ENCODE data around the gene MSL3B.

Gene MSL3B

DNA sequence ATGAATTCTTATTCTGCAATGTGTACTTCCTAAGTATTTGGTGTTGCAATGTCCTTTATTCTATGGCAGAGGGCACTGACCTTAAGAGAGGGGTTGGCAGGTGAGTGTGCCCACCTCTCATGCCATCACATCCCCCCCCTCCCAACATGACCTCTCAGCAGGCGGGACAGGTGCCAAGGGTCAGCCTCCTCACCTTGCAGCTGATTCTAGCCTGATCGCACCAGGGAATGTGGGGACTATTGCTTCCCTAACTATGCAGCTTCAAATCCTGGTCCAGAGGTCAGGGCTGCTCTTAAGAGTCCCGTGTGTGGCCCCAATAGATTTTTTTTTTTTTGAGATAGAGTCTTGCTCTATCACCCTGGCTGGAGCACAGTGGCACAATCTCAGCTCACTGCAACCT is 23.4 kb downstream of the MSL3B start:
- Histone ChIP-seq H3K4me1 (no peaks in the 10 kb centered on the region), H3K27ac (no peak overlapping the region), H3K27me3 (no peaks in the 10 kb centered on the region), H3K4me3 (no peak overlapping the region), H3K36me3 (no peaks in the 10 kb centered on the region), H3K9me3 (no peaks in the 10 kb centered on the region)
- in situ Hi-C loops (cut with MboI; ENCODE audit: low pct_ligation_motif_present in 1 of 4, low pct_unique_long_range_greater_than_20kb in 1 of 4, low sequenced_read_pairs in 3 of 4): loop anchor here in 1 of 4 donors (25.0 kb wide), 1 partner anchor 383 kb away; no protein-coding TSS in a partner anchor
- TF ChIP-seq POLR2A (IDR thresholded peaks at IDR 0.05) (no peak), EP300 (IDR thresholded peaks at IDR 0.05; ENCODE audit: low read depth) (no peak), POLR2AphosphoS5 (IDR thresholded peaks at IDR 0.05) (no peak)
- TF ChIP-seq, protein P1, sequence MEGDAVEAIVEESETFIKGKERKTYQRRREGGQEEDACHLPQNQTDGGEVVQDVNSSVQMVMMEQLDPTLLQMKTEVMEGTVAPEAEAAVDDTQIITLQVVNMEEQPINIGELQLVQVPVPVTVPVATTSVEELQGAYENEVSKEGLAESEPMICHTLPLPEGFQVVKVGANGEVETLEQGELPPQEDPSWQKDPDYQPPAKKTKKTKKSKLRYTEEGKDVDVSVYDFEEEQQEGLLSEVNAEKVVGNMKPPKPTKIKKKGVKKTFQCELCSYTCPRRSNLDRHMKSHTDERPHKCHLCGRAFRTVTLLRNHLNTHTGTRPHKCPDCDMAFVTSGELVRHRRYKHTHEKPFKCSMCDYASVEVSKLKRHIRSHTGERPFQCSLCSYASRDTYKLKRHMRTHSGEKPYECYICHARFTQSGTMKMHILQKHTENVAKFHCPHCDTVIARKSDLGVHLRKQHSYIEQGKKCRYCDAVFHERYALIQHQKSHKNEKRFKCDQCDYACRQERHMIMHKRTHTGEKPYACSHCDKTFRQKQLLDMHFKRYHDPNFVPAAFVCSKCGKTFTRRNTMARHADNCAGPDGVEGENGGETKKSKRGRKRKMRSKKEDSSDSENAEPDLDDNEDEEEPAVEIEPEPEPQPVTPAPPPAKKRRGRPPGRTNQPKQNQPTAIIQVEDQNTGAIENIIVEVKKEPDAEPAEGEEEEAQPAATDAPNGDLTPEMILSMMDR (IDR thresholded peaks at IDR 0.05): no peak
- WGBS, 2 donors (ENCODE audit: low coverage in 1 of 2): 88 to 96% methylated on average over 3 of the region's 3 CpGs
- DNase-seq: no peak
- intact Hi-C loops (cut with DNase I; ENCODE audit: low total_unique reads): no loop called here

DNA sequence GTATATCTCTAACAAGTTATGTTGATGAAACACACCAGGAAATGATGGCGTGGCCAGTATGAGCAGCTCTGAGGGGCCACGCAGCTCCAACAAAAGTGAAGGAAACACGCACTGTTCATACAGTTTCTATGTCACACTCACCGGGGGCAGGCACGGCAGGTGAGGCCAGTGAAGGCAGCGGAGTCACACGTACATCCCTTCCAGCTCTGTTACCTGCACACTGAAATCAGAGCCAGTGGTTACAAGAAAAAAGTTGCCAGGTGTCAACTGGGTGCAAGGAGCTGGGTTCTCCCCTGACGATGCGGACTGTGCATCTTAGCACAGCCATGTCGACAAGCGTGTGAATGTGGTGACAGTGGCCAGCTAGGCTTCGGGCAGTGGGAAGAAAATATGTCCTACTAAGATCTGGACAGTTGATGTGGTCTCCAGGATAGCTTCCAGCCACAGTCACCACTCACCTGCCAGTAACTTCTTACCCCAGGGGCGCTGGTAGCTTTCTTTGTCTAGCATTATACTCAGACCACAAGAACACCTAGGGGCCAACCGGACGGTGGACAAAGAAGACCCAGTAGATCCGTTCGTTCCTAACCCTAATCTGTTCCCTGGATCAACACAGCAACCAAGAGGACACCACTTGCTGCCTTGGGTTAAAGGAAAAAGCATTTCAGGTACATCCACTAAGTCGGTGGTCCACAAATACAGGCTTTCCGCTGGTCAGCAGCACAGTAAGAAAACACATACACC is 23.9 kb downstream of the MSL3B start:
- H3K4me1 ChIP-seq: no peaks in the 10 kb centered on the region
- no peak for TF ChIP-seq POLR2A (IDR thresholded peaks at IDR 0.05)
- no peak for TF ChIP-seq POLR2AphosphoS5 (IDR thresholded peaks at IDR 0.05)
- TF ChIP-seq EP300 (IDR thresholded peaks at IDR 0.05; ENCODE audit: low read depth): no peak
- TF ChIP-seq, protein P1 (IDR thresholded peaks at IDR 0.05): no peak
- intact Hi-C loops (cut with DNase I; ENCODE audit: low total_unique reads): no loop called here
- no peak overlapping the region for H3K27ac ChIP-seq
- no peak overlapping the region for H3K4me3 ChIP-seq
- 87 to 90% methylated on average over 12 to 19 of the region's 19 CpGs for WGBS, 2 donors (ENCODE audit: low coverage in 1 of 2)
- in situ Hi-C loops (cut with MboI; ENCODE audit: low pct_ligation_motif_present in 1 of 4, low pct_unique_long_range_greater_than_20kb in 1 of 4, low sequenced_read_pairs in 3 of 4): loop anchor here in 1 of 4 donors (25.0 kb wide), 1 partner anchor 382 kb away; no protein-coding TSS in a partner anchor
- no peaks in the 10 kb centered on the region for H3K9me3 ChIP-seq
- no peaks in the 10 kb centered on the region for H3K36me3 ChIP-seq
- DNase-seq: no peak
- no peaks in the 10 kb centered on the region for H3K27me3 ChIP-seq

DNA sequence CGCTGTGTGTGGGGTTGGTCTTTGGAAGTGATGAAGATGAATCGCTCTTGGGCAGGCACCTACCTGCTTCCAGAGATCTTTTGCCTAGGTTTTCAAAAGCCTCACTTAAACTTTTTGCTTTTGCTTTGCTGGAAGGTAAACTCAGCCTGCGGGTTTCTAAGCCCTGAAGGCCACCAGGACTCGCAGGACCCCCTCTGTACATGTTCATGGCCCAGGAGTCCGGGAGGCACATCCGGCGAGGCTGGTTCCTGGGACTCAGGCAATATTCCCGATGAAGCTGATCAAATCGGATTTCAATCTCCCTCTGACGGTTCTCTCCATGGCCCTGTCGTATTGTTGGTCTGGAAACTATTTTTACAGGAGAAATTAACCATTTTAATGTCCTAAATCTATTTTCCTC is 27.0 kb downstream of the MSL3B start:
- intact Hi-C loops (cut with DNase I; ENCODE audit: low total_unique reads): no loop called here

DNA sequence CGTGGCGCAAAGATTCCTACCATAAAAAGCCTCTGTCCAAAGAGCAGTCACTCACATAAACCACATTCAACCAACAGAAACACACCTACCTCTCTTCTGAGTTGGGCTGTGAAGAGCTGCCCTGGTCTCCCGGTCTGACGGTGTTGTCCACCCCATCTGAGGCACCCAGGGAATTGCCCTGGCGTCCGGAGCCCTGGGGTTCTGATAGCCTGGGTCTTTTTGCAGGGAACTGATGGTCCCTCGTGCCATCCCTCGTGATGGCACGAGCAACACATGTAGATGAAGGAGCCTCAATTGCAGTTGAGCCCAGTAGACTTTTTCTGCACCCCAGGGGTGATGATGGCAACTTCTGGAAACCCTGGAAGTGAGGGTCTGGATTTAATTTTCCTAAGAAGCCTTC is 27.7 kb downstream of the MSL3B start:
- Histone ChIP-seq H3K4me3 (no peak overlapping the region), H3K27me3 (no peaks in the 10 kb centered on the region), H3K9me3 (no peaks in the 10 kb centered on the region), H3K27ac (no peak overlapping the region), H3K4me1 (no peaks in the 10 kb centered on the region), H3K36me3 (no peaks in the 10 kb centered on the region)
- in situ Hi-C loops (cut with MboI; ENCODE audit: low pct_ligation_motif_present in 1 of 4, low pct_unique_long_range_greater_than_20kb in 1 of 4, low sequenced_read_pairs in 3 of 4): loop anchor here in 1 of 4 donors (25.0 kb wide), 1 partner anchor 378 kb away; no protein-coding TSS in a partner anchor
- WGBS, 2 donors (ENCODE audit: low coverage in 1 of 2): 97% methylated on average over 9 of the region's 9 CpGs; no CpG with 5 or more reads in 1 of the 2 donors
- TF ChIP-seq POLR2A (IDR thresholded peaks at IDR 0.05) (no peak), EP300 (IDR thresholded peaks at IDR 0.05; ENCODE audit: low read depth) (no peak), POLR2AphosphoS5 (IDR thresholded peaks at IDR 0.05) (no peak)
- TF ChIP-seq, protein P1 (IDR thresholded peaks at IDR 0.05): no peak
- no peak for DNase-seq
- intact Hi-C loops (cut with DNase I; ENCODE audit: low total_unique reads): no loop called here

More for the DNA sequence above, 27.0 kb downstream of the MSL3B start:
- Histone ChIP-seq H3K27me3 (no peaks in the 10 kb centered on the region), H3K27ac (no peak overlapping the region), H3K4me3 (no peak overlapping the region), H3K36me3 (no peaks in the 10 kb centered on the region), H3K9me3 (no peaks in the 10 kb centered on the region), H3K4me1 (no peaks in the 10 kb centered on the region)
- 89 to 97% methylated on average over 7 to 11 of the region's 11 CpGs for WGBS, 2 donors (ENCODE audit: low coverage in 1 of 2)
- no peak for TF ChIP-seq POLR2AphosphoS5 (IDR thresholded peaks at IDR 0.05)
- no peak for TF ChIP-seq EP300 (IDR thresholded peaks at IDR 0.05; ENCODE audit: low read depth)
- TF ChIP-seq, protein P1 (IDR thresholded peaks at IDR 0.05): no peak
- TF ChIP-seq POLR2A (IDR thresholded peaks at IDR 0.05): no peak
- in situ Hi-C loops (cut with MboI; ENCODE audit: low pct_ligation_motif_present in 1 of 4, low pct_unique_long_range_greater_than_20kb in 1 of 4, low sequenced_read_pairs in 3 of 4): loop anchor here in 1 of 4 donors (25.0 kb wide), 1 partner anchor 379 kb away; no protein-coding TSS in a partner anchor
- DNase-seq: no peak

All from transverse colon (tissue), 4 donors.